ENCODE results near the gene ARHGAP22.

GRCh38 chr10:48543182-48543844, 61.6 kb downstream of the ARHGAP22 start:
- no peak for TF ChIP-seq CTCF (conservative IDR thresholded peaks at IDR 0.05; ENCODE audit: low read length)
- TF ChIP-seq EZH2phosphoT487 (IDR thresholded peaks at IDR 0.05; ENCODE audit: borderline replicate concordance, low read depth, low read length): no peak

Measured in OCI-LY7 (cell line).